T-cell (primary cell): Measurements from ENCODE around the gene SEMA4D. TPM values are rescaled to one million over a fixed set of nuclear protein-coding genes. Genes with fewer than 3 reads are reported as not detected.

Experiments used
- ATAC-seq, 4 experiments: fragments of 200-7000 bp in 3 of 4; fragments of 150-1000 bp in 1 of 4; cut with Tn5 transposase; replicated peaks in 1 of 4; 1 replicate in 3 of 4; 2 replicates in 1 of 4; pipeline ENCODE4 v1.10.0; 2021; ENCODE audit warnings: moderate library complexity in 3 of 4, mild to moderate bottlenecking in 2 of 4, moderate number of reproducible peaks in 1 of 4
- CTCF ChIA-PET, 2 donors: fragments of 300-600 bp; sonication (Branson Sonifier 250); formaldehyde crosslinking; loops; one replicate each; lab custom pipeline; 2022; ENCODE audit warnings: antibody characterized with exemption in 2 of 2; lab: Charles Lee
- POLR2A ChIA-PET, 2 donors: fragments of 300-600 bp; sonication (Branson Sonifier 250); formaldehyde crosslinking; loops; one replicate each; lab custom pipeline; 2022; ENCODE audit warnings: antibody characterized with exemption in 2 of 2; lab: Charles Lee
- DNase-seq, 35 experiments: peaks; one replicate each; pipeline versions ENCODE4 v3.0.0 to v3.0.0-alpha.2; 2013 to 2023
- H3K27ac ChIP-seq: one replicate; pipeline ENCODE4 v1.5.1; 2013; ENCODE audit warnings: low read length
- H3K27me3 ChIP-seq, 2 experiments: replicated peaks in 1 of 2; 1 replicate in 1 of 2; 2 replicates in 1 of 2; pipeline versions ENCODE4 v1.6.1 to v1.7.0; 2013; ENCODE audit warnings: low read length in 1 of 2, mixed read lengths in 1 of 2; ENCODE audit not compliant: control insufficient read depth in 2 of 2, insufficient read depth in 2 of 2; ENCODE audit errors: extremely low read depth in 1 of 2
- H3K36me3 ChIP-seq, 2 donors: 1 replicate in 1 of 2; 2 replicates in 1 of 2; pipeline versions ENCODE4 v1.6.1 to v1.7.0; 2013; ENCODE audit warnings: low read length in 1 of 2; ENCODE audit not compliant: control insufficient read depth in 2 of 2, insufficient read depth in 1 of 2; ENCODE audit errors: extremely low read depth in 1 of 2
- H3K4me1 ChIP-seq, 2 experiments: 1 replicate in 1 of 2; 2 replicates in 1 of 2; pipeline versions ENCODE4 v1.6.1 to v1.7.0; 2013; ENCODE audit warnings: low read length in 2 of 2, mixed read lengths in 1 of 2; ENCODE audit not compliant: insufficient read depth in 2 of 2, control insufficient read depth in 1 of 2; ENCODE audit errors: extremely low read depth in 1 of 2
- H3K4me3 ChIP-seq, 2 donors: 1 replicate in 1 of 2; 2 replicates in 1 of 2; pipeline versions ENCODE4 v1.5.1 to v1.7.0; 2013; ENCODE audit warnings: mild to moderate bottlenecking in 2 of 2, low read length in 1 of 2, moderate library complexity in 1 of 2; ENCODE audit not compliant: control insufficient read depth in 1 of 2; ENCODE audit errors: extremely low read depth in 1 of 2
- H3K9me3 ChIP-seq: 2 replicates; pipeline ENCODE4 v1.7.0; 2013
- H3K27ac Mint-ChIP-seq, 2 donors: one replicate each; pipeline ENCODE4 v1.8.0; 2020 to 2021; ENCODE audit warnings: mild to moderate bottlenecking in 2 of 2, mixed read lengths in 2 of 2
- H3K27me3 Mint-ChIP-seq, 2 donors: one replicate each; pipeline ENCODE4 v1.8.0; 2021 to 2022; ENCODE audit warnings: mixed read lengths in 2 of 2
- H3K36me3 Mint-ChIP-seq: one replicate; pipeline ENCODE4 v1.8.0; 2021; ENCODE audit warnings: mixed read lengths
- H3K4me1 Mint-ChIP-seq, 3 donors: one replicate each; pipeline ENCODE4 v1.8.0; 2020 to 2022; ENCODE audit warnings: mixed read lengths in 3 of 3, mild to moderate bottlenecking in 1 of 3
- H3K4me3 Mint-ChIP-seq, 3 donors: one replicate each; pipeline ENCODE4 v1.8.0; 2020 to 2022; ENCODE audit warnings: mild to moderate bottlenecking in 3 of 3, mixed read lengths in 3 of 3, moderate library complexity in 3 of 3
- H3K9me3 Mint-ChIP-seq, 3 donors: one replicate each; pipeline ENCODE4 v1.8.0; 2020 to 2022; ENCODE audit warnings: mixed read lengths in 3 of 3
- WGBS: methylation state at CpG from one replicate; pipeline ENCODE4 v1.1.5; 2013; ENCODE audit warnings: missing lambda C conversion rate; ENCODE audit not compliant: insufficient coverage; 5-methylcytosine and 5-hydroxymethylcytosine counted together
- total RNA-seq, 35 experiments: library from RNA in 6 of 35; stranded (reverse) in 6 of 35; fragments of 120-200 nt in 1 of 35; gene quantifications; one replicate each; pipeline versions ENCODE4 v1.2.1 to v1.2.4 and lab custom pipeline; 2013 to 2026

Gene SEMA4D
- total RNA-seq, 5 donors from 2014 or later (not counting 1 experiment from before 2014, with no cell fraction given) = 347 to 585 (median 434) TPM

DNA sequence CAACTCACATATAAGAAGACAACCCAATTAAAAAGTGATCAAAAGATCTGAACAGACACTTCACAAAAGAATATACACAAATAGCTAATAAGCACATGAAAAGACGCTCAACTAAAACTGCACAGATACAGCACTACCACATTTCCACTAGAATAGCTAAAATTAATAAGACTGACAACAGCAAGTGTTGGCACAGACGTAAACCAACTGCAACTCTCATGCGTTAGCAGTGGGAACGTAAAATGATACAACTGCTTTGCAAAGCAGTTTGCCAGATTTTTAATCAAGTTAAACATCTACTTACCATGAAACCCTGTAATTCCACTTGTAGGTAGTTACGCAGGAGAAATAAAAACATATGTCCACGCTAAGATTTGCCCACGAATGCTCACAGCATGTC, 9.0 kb downstream of the SEMA4D start:
- WGBS = 89% methylated on average over 1 of the region's 7 CpGs
- ChIA-PET POLR2A (interaction anchor here in 1 of 2 donors (1.6 kb wide), 1 partner anchor 13 kb away, joined by 3 read pairs; no protein-coding TSS in a partner anchor), CTCF (interaction anchor here (0.5 to 2.3 kb wide), 8 partner anchors 10 to 66 kb away, joined by 3 to 27 read pairs (median 5); partner anchors contain the start of gene SEMA4D (in 1 of the 2))
- Mint-ChIP-seq H3K36me3 (peaks cover 34% of the 10 kb centered on the region), H3K4me3 (peak overlapping the region; percentile 9 to 96 (median 93)), H3K27ac (peak overlapping the region; percentile 90 to 95), H3K4me1 (peaks cover 97 to 98% (median 98%) of the 10 kb centered on the region in 3 donors), H3K9me3 (peaks cover 0 to 5% (median 0%) of the 10 kb centered on the region in 3 donors), H3K27me3 (no peaks in the 10 kb centered on the region)
- H3K4me3 ChIP-seq = no peak overlapping the region
- no peaks in the 10 kb centered on the region for H3K27me3 ChIP-seq
- no peaks in the 10 kb centered on the region for H3K9me3 ChIP-seq
- H3K36me3 ChIP-seq = peaks cover 2 to 19% of the 10 kb centered on the region in 2 donors
- ATAC-seq (no peak), DNase-seq (peak in 1 of 35 experiments; percentile 16)
- H3K27ac ChIP-seq = peak overlapping the region; percentile 65
- H3K4me1 ChIP-seq = peaks cover 74 to 76% of the 10 kb centered on the region in 2 experiments

DNA sequence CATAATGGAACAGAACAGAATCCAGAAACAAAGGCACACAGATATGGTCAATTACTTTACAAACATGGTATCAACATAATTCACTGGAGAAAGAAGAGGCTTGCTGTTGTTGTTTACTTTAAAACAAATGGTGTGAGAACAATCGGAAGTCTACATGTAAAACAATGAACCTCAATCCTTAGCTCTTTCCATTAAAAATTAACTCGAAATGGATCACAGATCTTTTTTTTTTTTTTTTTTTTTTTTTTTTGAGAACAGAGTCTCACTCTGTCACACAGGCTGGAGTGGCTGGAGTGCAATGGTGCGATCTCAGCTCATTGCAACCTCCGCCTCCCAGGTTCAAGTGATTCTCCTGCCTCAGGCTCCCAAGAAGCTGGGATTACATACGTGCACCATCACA, 9.8 kb downstream of the SEMA4D start:
- peak overlapping the region; percentile 92 to 95 for H3K27ac Mint-ChIP-seq
- H3K4me1 Mint-ChIP-seq = peaks cover 97 to 98% (median 97%) of the 10 kb centered on the region in 3 donors
- peak overlapping the region; percentile 3 to 96 (median 93) for H3K4me3 Mint-ChIP-seq
- ATAC-seq (no peak), DNase-seq (no peak)
- Histone ChIP-seq H3K36me3 (peaks cover 2 to 20% of the 10 kb centered on the region in 2 donors), H3K27me3 (no peaks in the 10 kb centered on the region), H3K4me1 (peaks cover 75 to 76% of the 10 kb centered on the region in 2 experiments), H3K9me3 (no peaks in the 10 kb centered on the region), H3K4me3 (no peak overlapping the region), H3K27ac (peak overlapping the region; percentile 10)
- WGBS = 75% methylated on average over 1 of the region's 5 CpGs
- H3K27me3 Mint-ChIP-seq = no peaks in the 10 kb centered on the region
- CTCF ChIA-PET = interaction anchor here (0.5 to 2.3 kb wide), 8 partner anchors 14 to 1155 kb away, joined by 3 to 27 read pairs (median 4); no protein-coding TSS in a partner anchor
- POLR2A ChIA-PET = interaction anchor here (0.6 to 0.7 kb wide), 5 partner anchors 14 to 160 kb away, joined by 3 to 6 read pairs (median 5); no protein-coding TSS in a partner anchor
- H3K36me3 Mint-ChIP-seq = peaks cover 34% of the 10 kb centered on the region
- H3K9me3 Mint-ChIP-seq = peaks cover 0 to 5% (median 0%) of the 10 kb centered on the region in 3 donors

- Mint-ChIP-seq H3K4me3 (peak overlapping the region in 2 of 3 donors; percentile 37 to 81), H3K27me3 (no peaks in the 10 kb centered on the region), H3K4me1 (peaks cover 97 to 98% (median 97%) of the 10 kb centered on the region in 3 donors)
Measured at GRCh38 chr9:89486681-89487080, 11.2 kb downstream of the SEMA4D start.

GRCh38 chr9:89484475-89485404, 13.2 kb downstream of the SEMA4D start:
- Mint-ChIP-seq H3K4me3 (peak overlapping the region; percentile 81 to 96 (median 94)), H3K9me3 (peaks cover 0 to 5% (median 0%) of the 10 kb centered on the region in 3 donors), H3K27me3 (no peaks in the 10 kb centered on the region), H3K27ac (peak overlapping the region; percentile 95 to 99), H3K4me1 (peaks cover 91 to 93% (median 92%) of the 10 kb centered on the region in 3 donors), H3K36me3 (peaks cover 35% of the 10 kb centered on the region)
- peaks cover 0 to 10% of the 10 kb centered on the region in 2 donors for H3K36me3 ChIP-seq
- peak overlapping the region; percentile 59 for H3K4me3 ChIP-seq
- DNase-seq (no peak), ATAC-seq (peak in 1 of 4 experiments; percentile 1)
- 57% methylated on average over 6 of the region's 6 CpGs for WGBS
- H3K27ac ChIP-seq = peak overlapping the region; percentile 74
- no peaks in the 10 kb centered on the region for H3K9me3 ChIP-seq
- POLR2A ChIA-PET = interaction anchor here in 1 of 2 donors (0.7 kb wide), 1 partner anchor 20 kb away, joined by 7 read pairs; no protein-coding TSS in a partner anchor
- peaks cover 73 to 74% of the 10 kb centered on the region in 2 experiments for H3K4me1 ChIP-seq
- CTCF ChIA-PET = interaction anchor here (0.6 to 2.0 kb wide), 3 partner anchors 19 to 65 kb away, joined by 3 to 6 read pairs (median 4); no protein-coding TSS in a partner anchor
- no peaks in the 10 kb centered on the region for H3K27me3 ChIP-seq

More at GRCh38 chr9:89486681-89487080, 11.2 kb downstream of the SEMA4D start:
- Histone ChIP-seq H3K27me3 (no peaks in the 10 kb centered on the region), H3K4me3 (no peak overlapping the region), H3K27ac (peak overlapping the region; percentile 34), H3K4me1 (peaks cover 75 to 77% of the 10 kb centered on the region in 2 experiments), H3K9me3 (no peaks in the 10 kb centered on the region), H3K36me3 (peaks cover 2 to 15% of the 10 kb centered on the region in 2 donors)
- DNase-seq (no peak), ATAC-seq (no peak)
- Mint-ChIP-seq H3K36me3 (peaks cover 29% of the 10 kb centered on the region), H3K27ac (peak overlapping the region; percentile 67 to 75), H3K9me3 (peaks cover 0 to 5% (median 0%) of the 10 kb centered on the region in 3 donors)
- ChIA-PET POLR2A (interaction anchor here (0.7 to 1.0 kb wide), 3 partner anchors 8 to 30 kb away, joined by 3 to 4 read pairs (median 4); no protein-coding TSS in a partner anchor), CTCF (interaction anchor here in 1 of 2 donors (1.0 to 1.1 kb wide), 2 partner anchors 62 to 69 kb away, joined by 3 read pairs; no protein-coding TSS in a partner anchor)

GRCh38 chr9:89483592-89484474, 14.1 kb downstream of the SEMA4D start:
- Mint-ChIP-seq H3K4me3 (peak overlapping the region; percentile 81 to 96 (median 94)), H3K4me1 (peaks cover 91 to 93% (median 92%) of the 10 kb centered on the region in 3 donors), H3K9me3 (peaks cover 0 to 5% (median 4%) of the 10 kb centered on the region in 3 donors), H3K27ac (peak overlapping the region; percentile 95 to 99), H3K36me3 (peaks cover 38% of the 10 kb centered on the region), H3K27me3 (no peaks in the 10 kb centered on the region)
- Histone ChIP-seq H3K36me3 (peaks cover 0 to 12% of the 10 kb centered on the region in 2 donors), H3K27ac (peak overlapping the region; percentile 74), H3K4me3 (peak overlapping the region; percentile 59), H3K9me3 (no peaks in the 10 kb centered on the region), H3K4me1 (peaks cover 72 to 75% of the 10 kb centered on the region in 2 experiments), H3K27me3 (no peaks in the 10 kb centered on the region)
- WGBS = under 1% methylated on average over 14 of the region's 18 CpGs
- ATAC-seq (peak; percentile 73 to 81 (median 76)), DNase-seq (peak in 34 of 35 experiments; percentile 53 to 82 (median 67))
- CTCF ChIA-PET = interaction anchor here (1.1 to 2.0 kb wide), 3 partner anchors 8 to 66 kb away, joined by 3 to 6 read pairs (median 4); no protein-coding TSS in a partner anchor
- POLR2A ChIA-PET = no interaction called here
